GM21423 (cell line): Measurements from ENCODE around the gene CACNA1C.
"Not testable (repeated sequence)": the region's sequence is repeated elsewhere in the genome, so short reads cannot be mapped to it uniquely, and the experiment has no call there.

Experiments used
- ATAC-seq: cut with Tn5 transposase; IDR thresholded peaks from one replicate; pipeline ENCODE4 v1.9.1; 2021; ENCODE audit warnings: mild to moderate bottlenecking, moderate library complexity; ENCODE audit not compliant: unreplicated experiment

The CACNA1C gene

DNA sequence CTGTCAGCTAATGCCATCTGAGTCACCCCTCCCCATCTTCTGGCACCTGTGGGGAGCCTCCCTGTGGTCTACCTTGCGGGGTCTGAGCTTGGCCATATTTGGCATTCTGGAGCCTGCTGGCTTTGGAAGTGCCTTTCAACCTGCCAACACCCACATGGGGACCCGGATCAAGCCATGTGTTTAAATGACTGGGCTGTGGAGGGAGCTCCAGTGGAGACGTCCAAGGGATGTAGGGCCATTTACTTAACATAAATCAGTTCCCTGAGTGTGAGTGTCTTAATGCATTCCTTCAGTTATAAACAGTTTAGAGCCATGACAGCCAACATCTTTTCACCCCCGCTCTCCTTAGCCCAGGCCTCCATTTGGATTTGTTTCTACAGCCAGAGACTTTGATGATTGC, 22.0 kb downstream of the CACNA1C start:
- ATAC-seq = no peak

DNA sequence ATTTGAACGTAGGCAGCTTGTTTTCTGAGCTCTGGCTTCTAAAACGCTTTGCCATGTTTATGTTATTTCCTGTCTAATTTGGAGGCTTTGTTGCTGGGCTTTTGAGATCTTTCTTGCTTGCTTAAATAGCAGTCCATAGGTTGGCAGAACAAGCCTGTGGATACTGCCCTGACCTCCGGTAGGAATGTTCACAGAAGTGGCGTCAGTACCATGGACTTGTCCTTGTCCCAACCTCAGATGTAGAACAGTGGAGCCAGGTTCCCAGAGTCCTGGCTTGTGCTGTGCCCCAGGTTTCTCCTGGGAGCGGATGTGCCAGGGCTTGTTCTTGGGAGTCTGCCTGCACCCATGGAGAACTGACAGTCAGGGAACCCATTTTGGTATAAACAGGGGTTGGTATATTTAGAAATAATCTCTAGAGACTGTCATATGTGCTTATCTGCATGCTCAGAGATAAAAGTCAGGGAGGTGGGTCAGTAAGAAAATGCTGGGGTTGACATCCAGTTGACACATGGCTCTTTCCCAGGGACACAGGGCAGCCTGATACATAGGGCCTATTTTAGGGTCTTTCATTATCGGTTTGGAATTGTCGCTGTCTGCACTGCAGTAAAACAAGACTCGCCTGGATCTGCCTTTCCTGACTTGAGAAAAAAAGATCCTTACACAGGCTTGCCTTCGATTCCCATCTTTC, 22.9 kb downstream of the CACNA1C start:
- ATAC-seq = no peak

DNA sequence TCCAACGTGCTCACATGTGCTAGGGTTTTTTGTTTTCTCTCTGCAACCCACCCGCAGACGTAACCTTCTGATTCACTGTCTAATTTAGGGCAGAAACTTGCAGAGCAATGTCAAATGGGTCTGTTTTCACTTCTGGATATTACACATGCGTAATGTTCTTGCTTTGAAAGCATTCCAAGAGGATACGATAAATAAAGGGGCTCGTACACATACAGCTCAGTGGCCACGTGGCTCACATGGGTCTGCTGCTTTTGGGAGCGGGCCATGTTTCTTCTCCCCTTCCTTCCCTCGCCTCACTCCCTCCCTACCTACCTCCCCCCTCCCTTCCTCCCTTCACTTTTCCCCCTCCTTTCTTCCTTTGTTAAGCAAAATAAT, 23.4 kb downstream of the CACNA1C start:
- ATAC-seq = no peak

- ATAC-seq = no peak
These were observed 23.9 kb downstream of the CACNA1C start for GRCh38 chr12:2076728-2077127.

GRCh38 chr12:2080604-2081003, 27.8 kb downstream of the CACNA1C start:
- no peak for ATAC-seq

DNA sequence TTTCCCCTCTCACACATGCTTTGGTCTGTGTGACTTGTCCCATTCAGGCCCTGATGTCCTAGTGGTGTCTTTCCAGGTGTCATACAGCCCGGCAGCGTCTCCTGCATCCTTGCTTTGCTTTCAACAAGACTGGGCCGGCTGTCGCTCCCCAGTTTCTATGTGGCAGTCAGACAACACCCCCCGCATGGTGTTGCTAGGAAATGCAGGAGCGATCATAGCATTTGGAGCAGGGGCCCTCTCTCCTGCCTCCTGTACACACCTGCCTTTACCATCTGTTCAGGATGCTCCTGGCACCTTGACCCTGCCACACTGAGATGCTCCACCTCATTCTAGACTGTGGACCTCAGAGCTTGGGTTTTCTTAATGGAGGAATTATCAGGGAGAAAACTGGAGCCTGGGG, 29.5 kb downstream of the CACNA1C start:
- no peak for ATAC-seq

DNA sequence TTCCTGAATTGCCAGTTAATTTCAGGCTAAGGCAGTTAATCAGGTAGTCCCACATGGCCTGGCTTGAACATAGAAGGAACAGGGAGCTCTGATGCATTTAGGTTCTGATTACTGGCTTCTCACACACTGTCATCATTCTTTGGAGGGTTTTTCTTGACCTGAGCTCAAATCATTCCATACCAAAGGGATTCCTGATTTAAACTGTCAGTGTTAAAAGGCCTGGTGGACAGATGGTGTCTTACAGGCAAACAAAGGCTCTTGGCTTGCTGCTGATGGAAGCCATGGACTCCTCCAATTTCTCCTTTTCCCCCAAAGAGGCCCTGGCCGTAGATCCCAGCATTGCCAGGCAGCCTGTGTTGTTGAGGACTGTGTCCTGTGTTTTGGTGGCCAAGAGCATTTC, 30.2 kb downstream of the CACNA1C start:
- ATAC-seq = no peak

GRCh38 chr12:2083561-2083960, 30.8 kb downstream of the CACNA1C start:
- no peak for ATAC-seq

- ATAC-seq = no peak
These were observed 31.9 kb downstream of the CACNA1C start for GRCh38 chr12:2084553-2085296.

DNA sequence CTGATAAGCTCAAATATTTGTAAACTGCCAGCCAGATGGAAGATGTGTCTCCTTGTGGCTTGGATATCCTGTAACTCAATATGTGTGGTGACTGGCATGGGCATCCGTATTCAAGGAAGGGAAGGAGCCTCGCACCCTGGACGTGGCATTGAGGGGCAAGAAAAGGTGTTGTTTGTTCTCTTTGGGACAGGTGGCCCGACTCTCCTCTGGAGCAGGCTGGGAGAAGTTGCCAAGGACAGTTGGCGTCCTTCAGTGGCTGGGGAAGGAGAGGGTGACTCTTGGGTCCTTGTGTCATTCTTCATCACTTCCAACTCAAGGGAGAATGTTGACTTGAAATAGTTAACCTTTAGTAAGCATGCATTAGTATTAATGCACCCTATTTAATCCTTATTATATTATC, 39.6 kb downstream of the CACNA1C start:
- ATAC-seq = no peak

DNA sequence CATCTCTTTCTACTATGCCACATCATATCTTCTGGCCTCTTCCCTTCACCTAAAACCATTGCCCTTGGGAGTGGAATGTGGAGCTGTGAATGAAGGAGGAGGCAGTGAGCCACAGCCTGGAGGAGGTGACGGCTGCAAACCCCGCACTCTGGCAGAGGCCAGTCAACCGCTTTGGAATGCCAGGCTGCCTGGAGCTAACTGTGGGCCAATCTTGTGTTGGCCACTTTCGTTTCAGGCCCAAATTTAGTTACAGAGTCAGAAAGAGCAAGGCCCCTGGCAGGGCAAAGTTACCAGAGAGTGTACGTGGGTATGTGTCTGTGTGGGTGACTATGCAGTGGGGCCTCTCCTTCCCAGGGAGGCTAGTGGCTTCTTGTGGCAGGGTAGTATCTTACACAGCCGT, 40.1 kb downstream of the CACNA1C start:
- no peak for ATAC-seq

GRCh38 chr12:2094597-2094996, 41.8 kb downstream of the CACNA1C start:
- no peak for ATAC-seq

DNA sequence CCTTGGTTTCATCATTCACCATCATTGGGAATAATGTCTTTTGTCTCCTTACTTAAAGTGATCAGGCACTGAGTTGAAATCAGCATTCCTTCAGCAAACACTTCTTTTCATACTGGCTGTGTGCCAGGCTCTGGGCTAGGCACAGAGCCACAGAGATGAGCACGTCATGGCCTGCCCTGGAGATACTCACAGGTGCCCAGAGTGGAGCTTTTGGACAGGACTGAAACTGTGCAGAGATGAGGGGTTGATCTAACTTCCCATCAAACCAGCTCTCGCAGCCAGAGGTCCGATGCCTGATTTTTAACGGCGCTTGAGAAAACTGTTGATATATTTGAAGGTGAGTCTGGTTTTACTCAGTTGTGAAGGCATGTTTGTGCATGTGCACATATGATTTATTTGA, 43.1 kb downstream of the CACNA1C start:
- ATAC-seq = no peak

GRCh38 chr12:2097617-2098016, 44.8 kb downstream of the CACNA1C start:
- ATAC-seq = no peak

- no peak for ATAC-seq
These were observed 46.1 kb downstream of the CACNA1C start for GRCh38 chr12:2098852-2099251.

DNA sequence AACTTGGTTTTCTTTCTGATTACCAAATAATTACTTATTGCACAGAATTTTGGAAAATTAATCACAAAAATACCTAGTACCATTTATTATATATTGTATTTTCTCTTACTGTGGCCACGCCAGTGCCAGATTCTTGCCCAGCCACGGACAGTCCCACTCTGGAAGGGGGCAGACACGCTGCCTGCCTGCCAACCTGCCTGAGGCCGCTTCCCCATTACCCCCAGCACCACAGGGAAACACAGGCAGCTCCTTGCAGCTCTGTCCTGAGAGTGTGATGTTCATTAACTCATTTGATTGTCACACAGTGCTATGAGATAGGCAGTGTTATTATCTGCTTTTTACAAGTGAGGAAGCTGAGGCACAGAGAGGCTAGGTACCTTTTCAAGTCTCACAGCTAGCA, 46.8 kb downstream of the CACNA1C start:
- ATAC-seq = no peak

DNA sequence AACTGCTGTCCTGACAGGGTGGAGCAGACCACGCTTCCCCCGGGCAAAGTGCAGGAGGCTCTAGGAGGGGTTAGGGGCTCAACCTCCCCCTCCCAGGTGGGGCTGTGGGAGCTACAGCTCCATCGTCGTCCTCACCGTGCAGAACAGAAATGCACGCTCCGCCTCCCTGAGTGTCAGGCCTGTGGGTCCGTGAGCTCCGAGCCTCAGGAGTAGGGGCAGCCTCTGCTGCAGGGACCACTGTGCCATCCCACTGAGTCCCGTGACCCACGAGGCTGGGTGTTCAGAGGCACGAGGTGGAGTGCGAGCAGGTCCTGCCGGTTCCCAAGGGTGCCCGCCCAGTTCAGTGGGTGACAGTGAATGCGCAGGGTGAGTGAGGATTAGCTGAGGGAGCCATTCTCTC, 48.6 kb downstream of the CACNA1C start:
- no peak for ATAC-seq

DNA sequence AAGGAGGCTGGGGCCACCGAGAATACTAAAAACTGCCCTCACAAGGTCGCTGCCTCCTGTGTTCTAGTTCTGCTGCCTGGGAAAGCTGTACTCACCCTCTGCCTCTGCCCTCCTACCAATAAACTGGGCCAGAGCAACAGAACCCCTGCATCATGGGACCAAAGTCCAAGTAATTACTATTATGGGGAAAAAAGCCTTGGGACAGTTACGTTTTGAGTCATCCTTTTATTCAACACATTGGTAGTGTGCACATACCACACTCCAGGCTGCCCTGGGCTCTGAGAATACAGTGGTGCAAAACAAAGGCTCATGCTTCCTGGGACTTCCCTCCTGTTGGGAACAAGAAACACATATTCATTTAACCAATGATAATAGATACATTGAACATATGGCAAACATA, 49.0 kb downstream of the CACNA1C start:
- no peak for ATAC-seq

GRCh38 chr12:2102736-2103135, 49.9 kb downstream of the CACNA1C start:
- ATAC-seq = not testable (repeated sequence)

DNA sequence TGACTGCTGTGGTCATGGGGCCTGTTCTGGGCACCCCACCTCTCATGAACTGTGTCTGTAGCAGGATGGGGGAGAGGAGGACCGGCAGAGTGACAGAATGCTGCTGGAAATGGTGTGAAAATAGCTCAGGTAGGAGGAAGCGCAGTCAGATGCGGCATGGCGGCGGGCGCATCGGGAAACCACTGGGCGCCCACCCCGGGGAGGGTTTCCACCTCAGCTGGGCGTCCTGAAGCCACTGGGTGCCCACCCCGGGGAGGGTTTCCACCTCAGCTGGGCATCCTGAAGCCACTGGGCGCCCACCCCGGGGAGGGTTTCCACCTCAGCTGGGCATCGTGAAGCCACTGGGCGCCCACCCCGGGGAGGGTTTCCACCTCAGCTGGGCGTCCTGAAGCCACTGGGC, 52.6 kb downstream of the CACNA1C start:
- not testable (repeated sequence) for ATAC-seq

DNA sequence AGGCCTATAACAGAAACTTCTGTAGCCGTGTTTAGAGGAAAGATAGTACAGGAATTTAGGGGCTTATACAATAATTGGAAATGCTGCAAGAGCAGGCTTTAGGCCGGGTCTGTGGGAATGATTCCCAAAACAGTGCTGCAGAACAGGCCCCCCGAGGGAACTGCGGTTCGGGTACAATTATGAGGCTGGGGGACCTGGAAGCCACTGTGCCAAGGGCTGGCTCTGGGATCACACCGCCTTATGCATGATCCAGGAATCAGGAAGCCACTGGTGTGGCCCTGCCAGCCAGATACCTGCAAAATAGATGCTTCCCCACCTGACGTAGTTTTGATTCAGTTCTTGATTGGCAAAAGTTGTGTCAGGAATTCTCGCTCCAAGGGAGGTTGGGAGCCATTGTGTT, 55.4 kb downstream of the CACNA1C start:
- ATAC-seq = no peak

DNA sequence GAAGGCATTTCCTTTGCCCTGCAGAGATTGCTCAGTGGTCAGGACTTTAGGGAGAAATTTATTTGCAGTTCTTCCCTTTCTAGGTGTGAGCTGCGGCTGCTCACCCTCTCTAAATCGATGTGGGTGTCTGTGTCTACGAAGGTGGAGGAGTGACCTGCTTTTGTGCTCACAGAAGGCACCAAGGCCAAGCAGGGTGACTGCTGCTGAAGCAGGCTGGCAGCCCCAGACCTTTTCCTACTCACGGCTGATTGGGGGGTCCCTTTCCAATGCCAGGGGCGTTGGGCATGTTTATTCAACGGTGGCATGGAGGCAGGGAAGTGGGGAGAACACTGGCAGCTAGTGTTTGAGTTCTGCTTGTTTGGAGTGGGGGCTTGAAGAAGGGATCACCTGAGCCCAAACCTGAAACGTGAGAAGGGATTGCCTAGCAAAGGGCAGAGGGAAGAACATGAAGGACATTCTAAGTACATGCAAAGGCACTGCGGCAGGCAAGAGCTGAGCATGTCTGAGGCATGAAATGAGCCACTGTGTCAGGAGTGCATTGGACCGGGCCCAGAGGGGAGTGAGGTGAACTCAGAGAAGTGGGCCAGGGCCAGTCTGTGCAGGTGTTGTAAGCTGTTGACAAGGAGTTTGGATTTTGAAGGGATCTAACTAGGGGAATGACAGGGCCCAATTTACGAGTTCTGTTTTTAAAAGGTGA, 56.3 kb downstream of the CACNA1C start:
- ATAC-seq = no peak
